NCI-H146 treated with DMSO at 0.1 percent for 48 hours (cell line): Measurements from ENCODE around the gene MRFAP1.

Experiments used
- DNase-seq: peaks from one replicate; lab custom pipeline; 2025; ENCODE audit not compliant: unreplicated experiment; lab: John Stamatoyannopoulos, UW

MRFAP1 gene

DNA sequence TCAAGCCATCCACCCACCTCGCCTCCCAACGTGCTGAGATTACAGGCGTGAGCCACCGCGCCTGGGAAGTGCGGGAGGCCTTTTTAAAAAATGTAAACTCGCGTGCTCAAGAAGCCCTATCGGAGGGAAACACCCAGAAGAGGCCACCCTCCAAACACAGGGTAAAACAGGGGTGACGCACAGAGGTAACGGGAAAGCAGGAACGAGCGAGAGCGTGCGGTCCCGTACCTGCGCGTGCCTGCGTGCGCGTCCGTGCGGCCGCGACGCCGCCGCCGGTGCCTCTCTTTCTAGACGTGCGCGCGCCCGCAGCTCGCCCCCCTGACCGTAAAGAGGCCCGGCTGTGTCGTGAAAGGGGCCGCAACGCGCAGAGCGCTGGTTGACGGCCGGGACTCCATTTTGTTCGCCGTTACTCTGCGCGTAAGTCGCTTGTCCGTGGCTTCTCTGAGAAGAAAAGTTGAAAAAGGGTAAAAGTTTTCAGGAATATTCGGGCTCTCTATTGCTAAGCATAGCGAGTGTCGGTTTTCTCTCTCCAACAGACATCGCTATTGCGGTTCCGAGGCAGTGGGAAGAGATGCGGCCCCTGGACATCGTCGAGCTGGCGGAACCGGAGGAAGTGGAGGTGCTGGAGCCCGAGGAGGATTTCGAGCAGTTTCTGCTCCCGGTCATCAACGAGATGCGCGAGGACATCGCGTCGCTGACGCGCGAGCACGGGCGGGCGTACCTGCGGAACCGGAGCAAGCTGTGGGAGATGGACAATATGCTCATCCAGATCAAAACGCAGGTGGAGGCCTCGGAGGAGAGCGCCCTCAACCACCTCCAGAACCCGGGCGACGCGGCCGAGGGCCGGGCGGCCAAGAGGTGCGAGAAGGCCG is at the start of gene MRFAP1:
MRFAP1 (plus strand) TSS at position 394 of the 872 bp plus-strand sequence; CDS start at position 572, 178 bp downstream.
- DNase-seq = peak; percentile 89

- DNase-seq = peak; percentile 12
These were observed 49.2 kb upstream of the MRFAP1 start for GRCh38 chr4:6591313-6591712.

GRCh38 chr4:6591781-6592180 is 48.7 kb upstream of the MRFAP1 start:
- no peak for DNase-seq

DNA sequence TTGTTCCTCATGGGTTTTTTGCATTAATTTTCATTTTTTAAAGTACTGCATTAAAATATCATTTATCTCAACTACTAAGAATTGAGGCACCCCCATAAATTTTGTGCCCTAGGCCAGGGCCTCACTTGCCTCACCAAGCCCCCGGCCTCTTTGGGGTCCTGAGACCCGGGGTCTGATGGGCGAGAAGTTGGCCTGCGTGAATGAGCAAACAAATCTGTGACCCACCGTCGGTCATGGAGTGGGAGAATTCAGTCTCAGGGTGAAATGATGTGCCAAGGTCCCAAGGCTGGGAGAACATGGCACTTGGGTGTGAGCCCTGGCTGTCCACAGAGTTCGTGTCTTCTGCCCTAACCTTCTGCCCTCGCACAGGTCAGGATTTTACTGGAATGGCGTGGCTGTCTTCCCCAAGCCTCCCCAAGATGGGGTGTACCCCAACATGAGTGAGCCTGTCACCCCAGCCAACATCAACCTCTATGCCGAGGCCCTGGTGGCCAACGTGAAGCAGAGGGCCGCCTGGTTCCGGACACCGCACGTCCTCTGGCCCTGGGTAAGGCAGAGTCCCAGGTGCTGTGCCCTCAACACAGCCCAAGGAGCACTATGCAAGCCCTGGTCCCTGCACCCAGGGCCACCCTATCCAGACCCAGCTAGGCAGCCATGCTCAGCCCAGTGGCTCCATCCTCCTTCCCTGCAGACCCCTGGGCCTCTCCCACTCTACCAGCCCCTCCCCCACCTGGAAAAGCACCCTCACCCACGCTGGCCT is 47.5 kb upstream of the MRFAP1 start:
- DNase-seq = no peak

GRCh38 chr4:6594341-6594740 is 46.1 kb upstream of the MRFAP1 start:
- DNase-seq = no peak

DNA sequence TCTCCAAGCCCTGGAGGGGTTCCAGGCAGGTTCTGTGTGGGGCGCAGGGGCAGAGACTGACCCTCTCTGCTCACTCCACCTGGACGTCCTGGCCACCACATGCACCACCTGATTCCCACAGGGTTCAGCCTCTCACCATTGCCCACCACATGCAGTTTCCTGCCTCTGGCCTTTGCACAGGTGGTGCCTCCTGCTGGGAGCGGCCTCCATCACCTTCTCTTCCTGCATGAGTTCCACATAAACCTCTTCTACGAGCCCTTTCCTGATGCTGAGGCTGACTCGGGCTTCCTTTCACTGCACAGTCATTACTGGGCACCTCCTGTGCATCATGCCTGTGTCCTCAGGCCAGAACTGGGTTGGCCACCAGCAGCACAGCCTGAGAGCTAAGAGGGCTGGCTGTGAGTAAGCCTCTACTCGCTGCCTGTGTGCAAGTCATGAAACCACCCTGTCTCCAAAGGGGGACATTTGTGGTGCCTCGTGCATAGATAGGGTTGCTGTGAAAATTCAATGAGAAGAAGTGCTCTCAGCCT is 45.6 kb upstream of the MRFAP1 start:
- peak; percentile 3 for DNase-seq

DNA sequence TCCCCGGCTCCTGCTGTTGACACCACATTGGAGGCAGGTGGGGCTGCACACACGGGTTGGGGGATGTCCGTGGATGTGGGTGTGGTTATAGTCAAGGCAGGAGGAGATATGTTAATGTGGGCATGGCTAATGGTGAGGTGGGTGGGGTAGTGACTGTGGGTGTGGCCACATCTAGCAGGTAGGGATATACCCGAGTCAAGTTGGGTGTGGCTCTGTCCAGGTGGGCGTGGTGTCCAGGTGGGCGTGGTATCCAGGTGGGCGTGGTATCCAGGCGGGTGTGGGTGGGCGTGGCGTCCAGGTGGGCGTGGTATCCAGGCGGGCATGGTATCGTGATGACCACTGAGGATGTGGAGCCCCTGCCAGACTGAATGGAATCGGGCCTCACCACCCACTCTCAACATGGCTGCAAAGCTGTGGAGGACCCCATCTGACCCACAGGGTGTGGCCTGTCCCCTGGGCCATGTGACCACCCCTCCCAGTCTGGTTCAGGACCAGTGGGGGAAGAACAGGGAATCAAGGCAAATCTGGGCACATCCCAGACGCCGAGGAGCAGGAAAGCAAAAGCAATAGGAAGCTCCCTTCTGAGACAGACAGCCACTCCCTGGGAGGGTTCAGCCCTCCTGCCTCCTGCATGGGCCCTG is 44.5 kb upstream of the MRFAP1 start:
- DNase-seq = no peak

DNA sequence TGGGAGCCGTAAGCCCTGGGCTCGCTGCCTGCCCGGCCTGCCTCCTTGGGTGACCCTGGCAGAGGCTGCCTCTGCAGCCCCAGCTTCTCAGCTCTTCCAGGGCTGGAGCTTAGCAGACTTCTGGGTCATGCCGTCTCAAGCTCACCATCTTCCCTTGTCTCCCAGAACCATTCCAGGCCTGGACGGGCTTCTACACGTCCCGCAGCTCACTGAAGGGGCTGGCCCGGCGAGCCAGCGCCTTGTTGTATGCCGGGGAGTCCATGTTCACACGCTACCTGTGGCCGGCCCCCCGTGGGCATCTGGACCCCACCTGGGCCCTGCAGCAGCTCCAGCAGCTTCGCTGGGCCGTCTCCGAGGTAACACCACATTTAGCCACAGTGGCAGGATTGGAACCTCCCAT is 43.5 kb upstream of the MRFAP1 start:
- DNase-seq = no peak

GRCh38 chr4:6598127-6598526 is 42.4 kb upstream of the MRFAP1 start:
- DNase-seq = no peak

DNA sequence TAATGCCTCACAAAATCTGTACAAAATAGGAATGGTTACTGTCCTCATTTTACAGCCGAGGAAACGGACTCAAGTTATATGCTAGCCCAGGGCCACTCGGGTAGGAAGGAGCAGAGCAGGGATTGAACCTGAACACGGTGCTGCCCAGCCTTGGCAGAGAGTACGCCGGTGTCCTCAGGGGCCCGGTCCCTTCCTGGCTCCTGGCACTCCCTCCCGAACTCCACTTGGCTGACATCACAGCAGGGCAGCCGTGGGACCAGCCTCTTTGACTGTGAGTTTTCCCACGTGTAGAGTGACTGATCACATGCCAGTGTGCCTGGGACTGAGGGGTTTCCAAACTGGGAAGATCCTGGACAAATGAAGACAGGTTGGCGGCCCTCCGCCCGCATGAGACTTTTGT is 41.8 kb upstream of the MRFAP1 start:
- no peak for DNase-seq

DNA sequence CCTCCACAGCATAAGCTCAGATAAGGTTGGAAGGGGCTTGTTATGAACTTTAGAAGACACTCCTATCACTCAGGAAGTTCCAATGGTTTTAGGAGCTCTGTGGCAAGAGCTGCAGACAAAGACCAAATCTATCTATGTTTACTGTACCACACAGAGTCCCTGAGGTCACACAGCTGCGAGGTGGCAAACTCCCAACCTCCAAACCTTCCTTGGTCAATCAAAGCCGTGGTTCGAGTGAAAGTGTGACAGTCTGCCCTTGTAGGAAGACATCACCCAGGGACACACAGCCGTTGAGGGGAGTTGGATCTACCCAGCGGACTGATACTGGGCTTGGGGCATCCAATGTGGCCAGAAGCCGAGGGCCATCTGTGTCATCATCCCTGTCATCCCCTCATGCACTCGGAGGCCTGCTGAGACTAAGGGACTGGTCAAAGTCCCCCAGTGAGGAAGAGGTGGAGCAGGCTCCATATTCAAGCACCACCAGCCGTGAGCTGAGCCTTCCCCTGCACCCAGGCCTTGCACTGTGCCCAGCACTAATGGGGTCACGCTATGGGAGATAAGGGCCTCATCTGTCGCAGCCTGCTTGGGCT is 38.7 kb upstream of the MRFAP1 start:
- no peak for DNase-seq

GRCh38 chr4:6602289-6602688 is 38.2 kb upstream of the MRFAP1 start:
- no peak for DNase-seq

DNA sequence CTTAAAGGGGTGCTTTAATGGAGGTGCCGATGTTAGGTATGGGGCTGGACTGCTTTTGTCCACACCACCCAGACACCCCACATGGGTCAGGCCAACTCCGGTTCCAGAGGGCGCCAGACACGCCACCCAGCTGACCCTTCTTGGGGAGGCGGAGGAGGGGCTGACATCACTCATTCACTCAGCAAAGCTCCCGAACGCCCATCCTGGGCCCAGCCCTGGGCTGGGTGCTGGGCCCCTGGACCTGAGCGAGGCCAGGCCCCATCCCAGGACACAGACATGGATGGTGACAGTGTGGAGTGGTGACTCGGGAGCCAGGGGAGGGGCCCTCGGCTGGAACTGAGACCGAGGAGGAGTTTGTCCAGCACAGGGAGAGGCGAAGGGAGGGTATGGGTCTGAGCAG is 37.4 kb upstream of the MRFAP1 start:
- no peak for DNase-seq

DNA sequence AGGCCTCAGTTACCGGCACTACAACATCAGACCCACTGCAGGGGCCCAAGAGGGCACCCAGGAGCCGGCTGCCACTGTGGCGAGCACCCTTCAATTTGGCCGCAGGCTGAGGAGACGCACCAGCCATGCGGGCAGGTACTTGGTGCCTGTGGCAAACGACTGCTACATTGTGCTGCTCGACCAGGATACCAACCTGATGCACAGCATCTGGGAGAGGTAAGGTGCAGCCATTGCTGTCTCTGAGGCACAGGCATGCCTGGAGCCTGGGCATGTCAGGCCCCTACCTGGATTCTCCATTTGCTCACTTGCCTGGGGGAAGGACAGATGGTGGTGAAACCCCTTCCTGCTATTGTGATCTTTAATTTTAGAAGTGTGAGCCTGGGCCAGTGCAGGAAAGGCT is 35.4 kb upstream of the MRFAP1 start:
- DNase-seq = no peak

DNA sequence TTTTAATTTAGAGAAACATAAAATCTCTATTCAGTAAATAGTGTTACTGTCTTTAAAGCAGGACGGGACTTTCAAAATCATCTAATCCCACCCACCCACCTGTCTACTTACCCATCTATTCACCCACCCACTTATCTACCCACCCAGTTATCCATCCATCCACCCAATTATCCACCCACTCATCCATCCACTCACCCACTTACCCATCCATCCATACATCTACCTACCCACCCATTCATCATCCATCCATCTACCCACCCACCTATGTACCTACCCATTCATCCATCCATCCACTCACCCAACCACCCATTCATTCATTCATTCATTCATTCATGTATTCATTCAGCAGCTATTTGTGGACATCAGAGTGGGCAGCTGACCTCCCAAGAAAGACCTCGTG is 34.9 kb upstream of the MRFAP1 start:
- DNase-seq = no peak

DNA sequence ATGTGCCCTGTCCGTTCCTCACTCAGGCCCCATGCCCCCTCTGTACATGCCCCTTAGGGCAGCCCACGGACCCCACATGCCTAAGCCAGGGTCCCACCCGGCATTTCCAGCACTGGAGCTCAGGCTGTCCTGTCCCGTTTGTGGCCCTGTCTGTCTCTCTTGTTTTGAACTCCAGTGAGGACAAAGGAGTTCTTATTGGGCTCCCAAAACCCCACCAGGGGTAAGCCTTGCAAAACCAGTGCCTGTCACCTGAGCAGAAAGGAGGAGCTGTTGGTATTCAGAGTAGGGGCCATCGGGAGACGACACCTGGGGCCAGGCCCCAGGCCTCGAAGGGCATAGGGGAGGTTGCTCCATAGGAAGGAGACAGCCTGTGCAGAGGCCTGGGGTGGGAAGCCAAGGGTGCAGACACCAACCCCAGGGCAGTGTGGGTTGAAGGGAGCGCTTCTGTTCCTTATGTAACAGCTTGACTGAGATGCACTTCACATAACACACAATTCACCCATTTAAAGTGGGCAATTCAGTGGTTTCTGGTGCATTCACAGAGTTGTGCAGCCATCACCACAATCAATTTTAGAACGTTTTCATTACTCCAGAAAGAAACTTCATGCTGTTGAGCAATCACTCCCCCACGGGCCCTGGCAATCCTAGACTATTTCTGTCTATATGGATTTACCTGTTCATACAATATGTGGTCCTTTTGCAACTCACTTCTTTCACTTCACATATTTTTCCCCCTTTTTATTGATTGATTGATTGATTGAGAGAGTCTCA is 33.8 kb upstream of the MRFAP1 start:
- no peak for DNase-seq

GRCh38 chr4:6607368-6608055 is 33.0 kb upstream of the MRFAP1 start:
- no peak for DNase-seq

DNA sequence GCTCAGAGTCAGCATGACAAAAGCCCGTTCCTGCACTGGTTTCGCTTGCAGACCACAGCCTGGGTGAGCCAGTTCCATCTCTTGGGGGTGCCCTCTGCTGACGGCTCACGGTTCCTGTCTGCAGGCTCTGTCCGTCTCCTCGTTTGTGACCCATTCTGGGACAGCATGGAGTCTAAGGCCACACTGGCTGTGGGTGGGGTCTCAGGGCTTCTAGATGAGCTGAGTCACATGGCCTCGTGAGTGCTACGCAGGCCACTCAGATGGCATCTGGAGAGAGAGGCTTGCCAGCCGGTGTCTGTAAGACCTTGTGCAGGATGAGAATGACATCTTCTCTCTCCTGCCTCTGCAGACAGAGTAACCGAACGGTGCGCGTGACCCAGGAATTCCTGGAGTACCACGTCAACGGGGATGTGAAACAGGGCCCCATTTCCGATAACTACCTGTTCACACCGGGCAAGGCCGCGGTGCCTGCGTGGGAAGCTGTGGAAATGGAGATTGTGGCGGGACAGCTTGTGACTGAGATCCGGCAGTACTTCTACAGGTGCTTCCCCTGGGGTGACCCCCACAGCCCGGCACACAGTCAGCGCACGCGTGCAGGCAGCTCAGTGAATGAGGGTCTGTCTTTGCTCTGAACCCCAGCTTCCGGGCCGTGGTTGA is 31.6 kb upstream of the MRFAP1 start:
- DNase-seq = no peak

DNA sequence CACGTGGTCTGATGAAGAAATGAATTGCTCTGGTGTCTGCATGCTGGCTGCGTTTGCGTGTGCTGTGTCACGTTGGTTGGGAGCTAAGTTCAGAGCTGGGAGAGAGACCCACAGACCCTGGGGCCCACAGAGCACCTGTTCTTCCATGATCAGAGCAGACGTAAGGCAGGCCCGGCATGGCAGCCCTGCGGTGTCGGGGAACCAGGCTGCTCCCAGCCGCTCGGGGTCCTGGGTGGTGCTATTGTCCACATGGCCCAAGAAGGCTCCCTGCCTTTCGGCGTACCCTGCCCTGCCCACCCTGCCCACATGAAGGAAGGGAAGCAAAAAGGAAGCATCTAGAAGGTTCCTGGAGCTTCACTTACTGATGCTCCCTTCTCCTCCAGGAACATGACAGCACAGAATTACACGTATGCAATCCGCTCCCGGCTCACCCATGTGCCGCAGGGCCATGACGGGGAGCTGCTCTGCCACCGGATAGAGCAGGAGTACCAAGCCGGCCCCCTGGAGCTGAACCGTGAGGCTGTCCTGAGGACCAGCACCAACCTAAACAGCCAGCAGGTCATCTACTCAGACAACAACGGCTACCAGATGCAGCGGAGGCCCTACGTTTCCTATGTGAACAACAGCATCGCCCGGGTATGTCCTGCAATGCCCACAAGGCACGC is 30.9 kb upstream of the MRFAP1 start:
- no peak for DNase-seq
